Measurements from ENCODE around the gene COPB1.

The COPB1 gene

GRCh38 chr11:14425621-14426020 lies 74.0 kb downstream of the COPB1 start:
- no peak for DNase-seq (ENCODE audit: low read depth in 2 of 2)

DNA sequence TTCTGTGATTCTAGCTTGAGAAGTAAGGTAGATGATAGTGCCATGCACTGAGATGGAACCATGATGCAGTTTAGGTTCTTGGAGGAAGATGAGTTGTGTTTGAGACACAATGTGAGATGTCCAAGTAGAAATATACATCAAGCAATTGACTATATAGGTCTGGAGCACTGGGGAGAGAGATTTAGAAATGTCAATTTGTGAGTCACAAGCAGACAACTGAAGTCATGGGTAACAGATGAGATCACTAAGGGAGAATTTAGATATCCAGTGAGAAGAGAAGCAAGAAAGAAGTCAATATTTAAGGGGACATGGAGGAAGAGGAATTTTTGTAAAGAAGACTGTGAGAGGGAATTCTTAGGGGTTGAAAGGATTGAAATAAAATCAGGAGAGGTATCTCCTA lies 75.5 kb downstream of the COPB1 start:
- DNase-seq (ENCODE audit: low read depth in 2 of 2), result no peak

DNA sequence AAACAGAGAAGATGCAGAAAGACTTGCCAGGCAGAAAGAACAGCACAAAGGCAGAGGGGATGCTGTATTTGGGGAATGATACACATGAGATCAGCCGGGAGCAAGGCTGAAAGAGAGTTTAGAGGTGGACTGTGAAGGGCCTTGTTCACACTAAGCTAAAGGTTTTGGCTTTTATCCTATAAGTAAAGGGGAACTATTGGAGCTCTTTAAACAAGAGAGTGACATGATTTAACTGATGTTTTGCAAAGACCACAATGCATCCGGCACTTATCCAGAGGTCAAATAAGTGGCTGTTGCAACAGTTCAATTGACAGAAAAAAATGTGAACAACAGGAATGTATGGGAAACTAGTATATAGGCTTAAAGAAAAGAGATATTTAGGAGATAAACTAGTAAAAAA lies 76.0 kb downstream of the COPB1 start:
- DNase-seq (ENCODE audit: low read depth in 2 of 2), result no peak

DNA sequence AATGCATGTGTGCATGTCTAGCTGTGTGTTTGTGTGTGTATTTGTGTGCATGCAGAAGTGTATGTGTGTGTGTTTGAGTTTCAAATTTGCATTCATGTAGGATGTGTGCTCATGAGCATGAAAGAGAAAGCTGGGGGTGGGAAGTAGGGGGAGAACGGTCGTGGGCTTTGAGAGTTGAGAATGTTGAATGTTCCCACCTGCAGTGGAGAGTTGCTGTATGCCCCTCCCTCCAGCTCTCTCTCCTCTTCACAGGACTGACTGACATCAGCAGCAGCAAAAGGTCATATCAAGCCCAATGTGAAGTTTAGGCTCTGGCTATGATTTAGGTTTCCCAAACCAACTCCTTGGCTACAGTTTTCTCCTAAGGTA lies 76.8 kb downstream of the COPB1 start:
- DNase-seq (ENCODE audit: low read depth in 2 of 2), result no peak

GRCh38 chr11:14422052-14422813 lies 77.4 kb downstream of the COPB1 start:
- DNase-seq (ENCODE audit: low read depth in 2 of 2), result no peak

- no peak for DNase-seq (ENCODE audit: low read depth in 2 of 2)
Observed at GRCh38 chr11:14420223-14420622, 79.4 kb downstream of the COPB1 start.

DNA sequence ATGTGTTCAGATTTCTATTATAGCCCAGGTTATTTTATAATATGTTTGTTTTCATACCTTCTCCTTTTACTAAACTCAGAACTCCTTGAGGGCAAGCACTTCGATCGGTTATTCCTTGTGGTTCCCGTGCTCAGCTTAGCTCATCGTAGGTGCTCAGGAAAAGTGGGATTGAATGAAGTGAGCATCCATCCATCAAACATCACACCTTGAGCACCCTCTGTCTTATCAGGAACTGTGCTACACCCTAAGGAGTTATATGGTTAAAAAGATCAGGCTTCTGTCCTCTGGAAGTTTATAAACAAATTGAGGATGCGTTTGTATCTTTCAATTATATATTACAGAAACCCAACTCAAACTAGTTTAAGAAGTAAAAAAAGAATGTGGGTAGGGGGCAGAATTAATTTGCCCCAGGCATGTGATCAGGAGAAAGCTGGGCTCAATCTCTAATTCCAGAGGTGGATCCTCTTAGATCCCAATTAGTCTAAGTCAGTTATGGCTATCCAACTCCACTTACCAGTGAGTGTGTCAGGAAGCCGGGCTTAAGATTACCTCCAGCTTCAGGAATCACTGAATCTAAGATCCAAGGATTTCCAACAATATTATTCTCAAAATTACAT lies 80.7 kb downstream of the COPB1 start:
- no peak for DNase-seq (ENCODE audit: low read depth in 2 of 2)

DNA sequence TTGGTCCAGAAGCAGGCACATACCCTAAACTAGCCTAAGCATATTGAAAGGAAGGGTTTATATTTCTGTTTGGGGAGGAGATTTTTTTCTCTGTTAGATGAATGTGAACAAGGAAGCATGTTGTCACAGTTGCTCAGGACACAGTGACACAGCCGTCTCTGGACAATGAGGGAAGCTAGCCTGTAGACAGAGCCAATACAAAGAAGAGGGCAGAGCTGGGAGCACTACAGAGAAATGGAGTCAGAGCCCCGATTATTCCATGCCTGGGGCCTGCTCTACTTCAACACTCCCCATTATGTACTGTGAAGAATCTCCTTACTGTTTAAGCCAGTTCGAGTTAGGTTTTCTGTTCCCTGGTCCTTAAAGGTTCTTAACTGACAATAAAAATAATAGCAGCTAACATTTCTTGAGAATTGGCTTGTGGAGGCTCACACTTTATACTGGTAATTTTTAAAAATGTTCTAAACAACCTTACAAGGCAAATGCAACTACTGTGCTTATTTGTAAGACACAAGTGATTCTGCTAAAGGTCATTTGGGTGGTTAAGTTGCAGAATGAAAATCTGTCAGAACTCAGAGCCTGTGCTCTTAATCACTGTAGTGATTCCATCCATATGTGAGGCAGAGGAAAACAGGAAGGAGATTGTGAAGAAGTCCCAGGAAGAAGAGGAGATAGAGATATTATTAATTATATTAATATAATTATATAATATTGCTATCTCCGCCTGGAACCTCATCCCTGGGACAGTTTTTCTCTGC lies 81.8 kb downstream of the COPB1 start:
- no peak for DNase-seq (ENCODE audit: low read depth in 2 of 2)

- no peak for DNase-seq (ENCODE audit: low read depth in 2 of 2)
Observed at GRCh38 chr11:14417186-14417585, 82.4 kb downstream of the COPB1 start.

GRCh38 chr11:14414470-14415461 lies 84.8 kb downstream of the COPB1 start:
- peak; percentile 59 to 65 for DNase-seq (ENCODE audit: low read depth in 2 of 2)

- peak; percentile 3 to 10 for DNase-seq (ENCODE audit: low read depth in 2 of 2)
Observed at GRCh38 chr11:14413307-14414069, 86.1 kb downstream of the COPB1 start.

DNA sequence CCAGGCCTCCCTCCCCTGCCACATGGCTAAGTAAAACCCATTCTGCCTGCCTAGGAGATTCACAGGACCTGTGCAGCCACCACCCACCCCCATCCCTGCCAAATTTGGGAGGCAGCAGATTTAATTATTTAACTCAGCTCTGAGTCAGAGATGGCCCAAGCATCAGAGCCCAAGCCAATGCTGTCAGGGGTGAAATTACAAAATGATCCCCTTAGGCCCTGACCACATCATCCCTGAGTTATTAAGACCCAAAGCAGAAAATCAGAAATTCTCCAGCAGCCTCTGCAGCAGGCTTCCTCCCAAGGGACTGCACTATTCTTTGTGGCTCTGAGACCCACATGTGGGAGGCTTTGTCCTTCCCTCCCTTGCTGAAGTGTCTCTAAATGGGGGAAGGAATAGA lies 87.8 kb downstream of the COPB1 start:
- no peak for DNase-seq (ENCODE audit: low read depth in 2 of 2)

- DNase-seq (ENCODE audit: low read depth in 2 of 2), result no peak
Observed at GRCh38 chr11:14409891-14410290, 89.7 kb downstream of the COPB1 start.

DNA sequence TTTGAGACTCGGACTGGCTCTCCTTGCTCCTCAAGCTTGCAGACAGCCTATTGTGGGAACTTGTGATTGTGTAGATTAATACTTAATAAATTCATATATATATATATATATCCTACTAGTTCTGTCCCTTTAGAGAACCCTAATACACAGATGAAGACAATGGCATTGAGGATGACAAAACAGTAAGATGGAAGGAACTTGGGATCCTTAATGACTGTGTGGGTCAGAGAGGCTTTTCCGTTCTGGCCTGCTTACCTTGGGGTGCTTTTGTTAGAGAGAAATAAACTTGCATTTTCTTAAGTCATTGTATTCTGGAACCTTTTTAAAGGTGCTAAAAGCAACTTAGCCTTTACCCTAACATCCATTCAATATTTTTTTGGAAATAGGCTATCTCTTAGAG lies 91.0 kb downstream of the COPB1 start:
- no peak for DNase-seq (ENCODE audit: low read depth in 2 of 2)
